HG02970 (cell line): ENCODE measurements around the gene CPZ.
"Not testable (repeated sequence)": the region's sequence is repeated elsewhere in the genome, so short reads cannot be mapped to it uniquely, and the experiment has no call there.

Experiments
- ATAC-seq: cut with Tn5 transposase; IDR thresholded peaks from one replicate; pipeline ENCODE4 v1.9.1; 2021; ENCODE audit warnings: mild to moderate bottlenecking, moderate library complexity, moderate number of reproducible peaks; ENCODE audit not compliant: unreplicated experiment, low FRiP score

The CPZ gene

GRCh38 chr4:8608714-8609391 lies 16.3 kb downstream of the CPZ start:
- ATAC-seq, result no peak

- no peak for ATAC-seq
Observed at GRCh38 chr4:8609406-8609805, 16.8 kb downstream of the CPZ start.

- ATAC-seq, result no peak
Observed at GRCh38 chr4:8609824-8610350, 17.3 kb downstream of the CPZ start.

- no peak for ATAC-seq
Observed at GRCh38 chr4:8610858-8611616, 18.5 kb downstream of the CPZ start.

- ATAC-seq, result no peak
Observed at GRCh38 chr4:8612646-8613045, 20.1 kb downstream of the CPZ start.

GRCh38 chr4:8613421-8614364 lies 21.1 kb downstream of the CPZ start:
- no peak for ATAC-seq

GRCh38 chr4:8614365-8615193 lies 22.0 kb downstream of the CPZ start:
- ATAC-seq, result no peak

GRCh38 chr4:8615366-8615765 lies 22.8 kb downstream of the CPZ start:
- no peak for ATAC-seq

GRCh38 chr4:8615921-8616787 lies 23.6 kb downstream of the CPZ start:
- ATAC-seq, result no peak

- ATAC-seq, result no peak
Observed at GRCh38 chr4:8616831-8617230, 24.3 kb downstream of the CPZ start.

- no peak for ATAC-seq
Observed at GRCh38 chr4:8617486-8618040, 25.0 kb downstream of the CPZ start.

- no peak for ATAC-seq
Observed at GRCh38 chr4:8618421-8618820, 25.9 kb downstream of the CPZ start.

- no peak for ATAC-seq
Observed at GRCh38 chr4:8618961-8619720, 26.6 kb downstream of the CPZ start.

- ATAC-seq, result not testable (repeated sequence)
Observed at GRCh38 chr4:8621135-8621534, 28.6 kb downstream of the CPZ start.

- ATAC-seq, result not testable (repeated sequence)
Observed at GRCh38 chr4:8624601-8625272, 32.2 kb downstream of the CPZ start.

GRCh38 chr4:8630240-8630905 lies 37.8 kb downstream of the CPZ start:
- ATAC-seq, result not testable (repeated sequence)

- ATAC-seq, result not testable (repeated sequence)
Observed at GRCh38 chr4:8631896-8632295, 39.3 kb downstream of the CPZ start.
